Stomach (tissue), 9 donors: Measurements from ENCODE around the gene VAV3. TPM values are rescaled to one million over a fixed set of nuclear protein-coding genes. Genes with fewer than 3 reads are reported as not detected.

Source experiments
- DNase-seq, 2 donors: peaks; one replicate each; pipeline versions ENCODE4 v3.0.0 to v3.0.0-alpha.2; 2013 to 2019
- H3K27ac ChIP-seq, 5 donors: fragments of 200-600 bp in 4 of 5; sonication (generic) in 4 of 5; one replicate each; pipeline ENCODE4 v1.5.1; 2013 to 2019; ENCODE audit warnings: mild to moderate bottlenecking in 1 of 5, moderate library complexity in 1 of 5
- H3K27me3 ChIP-seq, 3 donors: fragments of 200-600 bp; sonication (generic); one replicate each; pipeline ENCODE4 v1.5.1; 2017 to 2019; ENCODE audit warnings: mixed run types in 1 of 3
- H3K36me3 ChIP-seq, 4 donors: fragments of 200-600 bp; sonication (generic); 1 replicate in 3 of 4; 2 replicates in 1 of 4; pipeline ENCODE4 v1.5.1; 2016 to 2019
- H3K4me1 ChIP-seq, 4 donors: fragments of 200-600 bp; sonication (generic); one replicate each; pipeline ENCODE4 v1.5.1; 2016 to 2019
- H3K4me3 ChIP-seq, 4 donors: fragments of 200-600 bp; sonication (generic) in 3 of 4; one replicate each; pipeline ENCODE4 v1.5.1; 2016 to 2019; ENCODE audit warnings: mild to moderate bottlenecking in 1 of 4
- H3K9me3 ChIP-seq, 4 donors: fragments of 200-600 bp; sonication (generic); one replicate each; pipeline ENCODE4 v1.5.1; 2016 to 2019
- CTCF ChIP-seq, 7 experiments: fragments of 450-650 bp in 4 of 7; fragments of 200-600 bp in 3 of 7; sonication (generic) in 3 of 7; IDR thresholded peaks; one replicate each; pipeline ENCODE4 v1.5.1; 2016 to 2019; ENCODE audit warnings: antibody characterized with exemption in 7 of 7, control low read depth in 2 of 7, mild to moderate bottlenecking in 1 of 7
- EP300 ChIP-seq: sonication (generic); formaldehyde crosslinking; IDR thresholded peaks from one replicate; pipeline ENCODE4 v1.6.1; 2017; ENCODE audit warnings: antibody characterized with exemption
- POLR2A ChIP-seq, 4 donors: fragments of 450-650 bp; IDR thresholded peaks; one replicate each; pipeline ENCODE4 v1.6.1; 2016; ENCODE audit warnings: antibody characterized with exemption in 4 of 4, control low read depth in 2 of 4, mild to moderate bottlenecking in 1 of 4, moderate library complexity in 1 of 4
- POLR2AphosphoS5 ChIP-seq, 3 donors: sonication (generic); formaldehyde crosslinking; IDR thresholded peaks; one replicate each; pipeline ENCODE4 v1.6.1; 2016; ENCODE audit warnings: antibody characterized with exemption in 3 of 3
- WGBS, 5 donors: extraction: QIAGEN DNeasy Blood & Tissue Kit in 3 of 5; methylation state at CpG; one replicate each; pipeline versions ENCODE4 v1.1.5 to v1.1.7; 2013 to 2018; 5-methylcytosine and 5-hydroxymethylcytosine counted together
- intact Hi-C: fragments of 100-400 bp; cut with DNase I; formaldehyde crosslinking; loops from one replicate; pipeline ENCODE4 v1.15.1; 2023; ENCODE audit warnings: low total_unique reads
- polyA plus RNA-seq, 3 donors: library from polyadenylated mRNA; stranded (reverse); fragments of 200-250 nt; gene quantifications; one replicate each; pipeline ENCODE4 v1.2.3, GENCODE V29; 2013
- total RNA-seq, 5 donors: library from RNA; depleted of rRNA; stranded (reverse); fragments of >200 nt; gene quantifications; one replicate each; pipeline versions ENCODE4 v1.1.0 to v1.2.3, GENCODE V29; 2014 to 2016
- donor health status: healthy with polysubstance abuse.
- donor health status: Bipolar disorder and iron deficiency.
- donor health status: healthy.

Gene VAV3
- total and polyA plus RNA-seq, 8 donors = 5.7 to 29.3 (median 6.9) TPM

- DNase-seq = no peak
- Histone ChIP-seq H3K27me3 (no peaks in the 10 kb centered on the region), H3K4me3 (no peak overlapping the region), H3K9me3 (no peaks in the 10 kb centered on the region), H3K4me1 (peaks cover 22 to 63% (median 31%) of the 10 kb centered on the region in 4 donors), H3K36me3 (no peaks in the 10 kb centered on the region), H3K27ac (peak overlapping the region; percentile 2 to 61 (median 42))
- 41 to 54% (median 53%) methylated on average over 4 of the region's 4 CpGs for WGBS, 5 donors
- no peak for TF ChIP-seq EP300
- TF ChIP-seq POLR2AphosphoS5 (IDR thresholded peaks at IDR 0.05) = no peak
- TF ChIP-seq POLR2A (IDR thresholded peaks at IDR 0.05) = no peak
- TF ChIP-seq CTCF (IDR thresholded peaks at IDR 0.05) = no peak
- intact Hi-C loops = no loop called here
Observed at GRCh38 chr1:107935396-107936064, 29.4 kb downstream of the VAV3 start.

GRCh38 chr1:107934578-107934977 lies 30.4 kb downstream of the VAV3 start:
- no peak for DNase-seq
- Histone ChIP-seq H3K27ac (peak overlapping the region in 1 of 5 donors; percentile 47), H3K4me1 (peaks cover 22 to 54% (median 28%) of the 10 kb centered on the region in 4 donors), H3K9me3 (no peaks in the 10 kb centered on the region), H3K36me3 (no peaks in the 10 kb centered on the region), H3K27me3 (no peaks in the 10 kb centered on the region), H3K4me3 (no peak overlapping the region)
- intact Hi-C loops = no loop called here
- 32 to 60% (median 52%) methylated on average over 5 of the region's 5 CpGs for WGBS, 5 donors
- TF ChIP-seq POLR2AphosphoS5 (IDR thresholded peaks at IDR 0.05) (no peak), POLR2A (IDR thresholded peaks at IDR 0.05) (no peak), EP300 (no peak), CTCF (IDR thresholded peaks at IDR 0.05) (no peak)

- no peak overlapping the region for H3K27ac ChIP-seq
- H3K27me3 ChIP-seq = no peaks in the 10 kb centered on the region
- H3K9me3 ChIP-seq = no peaks in the 10 kb centered on the region
- no peak for TF ChIP-seq EP300
- no peak for TF ChIP-seq POLR2A (IDR thresholded peaks at IDR 0.05)
- TF ChIP-seq CTCF (IDR thresholded peaks at IDR 0.05) = no peak
- TF ChIP-seq POLR2AphosphoS5 (IDR thresholded peaks at IDR 0.05) = no peak
- no peak overlapping the region for H3K4me3 ChIP-seq
- no peak for DNase-seq
- H3K4me1 ChIP-seq = peaks cover 22 to 51% (median 27%) of the 10 kb centered on the region in 4 donors
- intact Hi-C loops = no loop called here
- 46 to 79% (median 70%) methylated on average over 1 of the region's 1 CpG for WGBS, 5 donors
- no peaks in the 10 kb centered on the region for H3K36me3 ChIP-seq
Observed at GRCh38 chr1:107933736-107934135, 31.2 kb downstream of the VAV3 start.

- no peak overlapping the region for H3K4me3 ChIP-seq
- intact Hi-C loops = no loop called here
- no peaks in the 10 kb centered on the region for H3K36me3 ChIP-seq
- no peak overlapping the region for H3K27ac ChIP-seq
- TF ChIP-seq CTCF (IDR thresholded peaks at IDR 0.05) (no peak), POLR2A (IDR thresholded peaks at IDR 0.05) (no peak), EP300 (no peak)
- no peak for DNase-seq
- H3K4me1 ChIP-seq = peaks cover under 1 to 17% (median 4%) of the 10 kb centered on the region in 4 donors
- H3K9me3 ChIP-seq = no peaks in the 10 kb centered on the region
- whole genome bisulfite sequencing, 5 donors = 81 to 91% (median 88%) methylated on average over 1 of the region's 1 CpG
- no peaks in the 10 kb centered on the region for H3K27me3 ChIP-seq
Observed at GRCh38 chr1:107930292-107930691, 34.7 kb downstream of the VAV3 start.
